HepG2 (cell line): ENCODE results near the gene CDK18. TPM values are rescaled to one million over a fixed set of nuclear protein-coding genes. Genes with fewer than 3 reads are reported as not detected.

Experiments
- ATAC-seq: fragments of 200-7000 bp; cut with Tn5 transposase; 3 replicates; pipeline ENCODE4 v1.9.1; 2020; ENCODE audit warnings: mild to moderate bottlenecking, moderate library complexity
- BruUV-seq: library from RNA; stranded (reverse); fragments of 400-500 nt; replicated peaks from 2 replicates; lab custom pipeline; 2021; lab: Mats Ljungman, UMichigan
- CTCF ChIA-PET: fragments of 300-600 bp; formaldehyde crosslinking; extraction: SDS; loops from one replicate; lab custom pipeline; 2021; ENCODE audit warnings: low total read pairs, inconsistent platforms, low intra/inter-chr PET ratio; lab: Yijun Ruan, JAX
- POLR2A ChIA-PET: fragments of 350-600 bp; sonication (Branson Sonifier 250); formaldehyde crosslinking; loops from one replicate; lab custom pipeline; 2020; ENCODE audit warnings: antibody characterized with exemption, inconsistent platforms; lab: Yijun Ruan, JAX
- DNase-seq: peaks from one replicate; pipeline ENCODE4 v3.0.0-alpha.2; 2015; ENCODE audit warnings: low spot score
- FAIRE-seq: peaks from 3 replicates; lab custom pipeline; 2011; peaks lifted over from hg19 to GRCh38; lab: Jason Lieb, UNC
- H2AFZ ChIP-seq: one replicate; pipeline ENCODE4 v1.6.1; 2011; ENCODE audit warnings: low read length, inconsistent platforms
- H3K27ac ChIP-seq: fragments of 300-600 bp; 3 replicates; pipeline ENCODE4 v1.8.0; 2011; ENCODE audit warnings: mixed run types, mild to moderate bottlenecking, mixed read lengths, low read length, inconsistent platforms; ENCODE audit not compliant: insufficient read depth; ENCODE audit errors: extremely low read length
- H3K27me3 ChIP-seq, 2 experiments: fragments of 200-600 bp in 1 of 2; 2 replicates in 1 of 2; 3 replicates in 1 of 2; pipeline versions ENCODE4 v1.6.0 to v1.8.0; 2011; ENCODE audit warnings: low read length in 2 of 2, mild to moderate bottlenecking in 2 of 2, moderate library complexity in 2 of 2, inconsistent platforms in 1 of 2; ENCODE audit not compliant: insufficient read depth in 2 of 2, control insufficient read depth in 1 of 2
- H3K36me3 ChIP-seq, 2 experiments: fragments of 200-600 bp in 1 of 2; replicated peaks in 1 of 2; 2 replicates in 1 of 2; 3 replicates in 1 of 2; pipeline versions ENCODE4 v1.5.1 to v1.8.0; 2011; ENCODE audit warnings: low read length in 2 of 2, inconsistent platforms in 1 of 2; ENCODE audit not compliant: insufficient read depth in 2 of 2, control insufficient read depth in 1 of 2
- H3K4me1 ChIP-seq: 2 replicates; pipeline ENCODE4 v1.5.1; 2012; ENCODE audit warnings: low read length, inconsistent platforms; ENCODE audit not compliant: insufficient read depth
- H3K4me2 ChIP-seq: 2 replicates; pipeline ENCODE4 v1.6.0; 2011; ENCODE audit warnings: low read depth, low read length, inconsistent platforms
- H3K4me3 ChIP-seq, 3 experiments: fragments of 200-600 bp in 1 of 3; sonication (generic), shearing (Covaris generic) in 1 of 3; replicated peaks in 1 of 3; 2 replicates each; pipeline ENCODE4 v1.5.1; 2011 to 2016; ENCODE audit warnings: low read length in 3 of 3, inconsistent platforms in 2 of 3, low read depth in 2 of 3, mild to moderate bottlenecking in 2 of 3, control low read depth in 1 of 3, mixed read lengths in 1 of 3; ENCODE audit not compliant: insufficient read depth in 1 of 3
- H3K79me2 ChIP-seq: one replicate; pipeline ENCODE4 v1.6.1; 2011; ENCODE audit warnings: low read length, inconsistent platforms; ENCODE audit not compliant: insufficient read depth
- H3K9ac ChIP-seq: 2 replicates; pipeline ENCODE4 v1.6.0; 2011; ENCODE audit warnings: mild to moderate bottlenecking, low read depth, low read length, inconsistent platforms; ENCODE audit not compliant: insufficient read depth
- H3K9me3 ChIP-seq: 2 replicates; pipeline ENCODE4 v1.5.1; 2012; ENCODE audit warnings: mild to moderate bottlenecking, low read length
- H4K20me1 ChIP-seq: 2 replicates; pipeline ENCODE4 v1.6.0; 2011; ENCODE audit warnings: inconsistent platforms, mild to moderate bottlenecking, low read length, moderate library complexity; ENCODE audit not compliant: insufficient read depth
- DPF2 ChIP-seq: sonication (generic); formaldehyde crosslinking; IDR thresholded peaks from 2 replicates; pipeline ENCODE4 v1.4.0; 2020; ENCODE audit warnings: mild to moderate bottlenecking, low read depth, missing genetic modification reagents, borderline replicate concordance
- PBX2 ChIP-seq: IDR thresholded peaks from 2 replicates; pipeline ENCODE4 v1.6.1; 2016; ENCODE audit warnings: control low read depth
- ZBTB1 ChIP-seq: sonication (generic); formaldehyde crosslinking; IDR thresholded peaks from 2 replicates; pipeline ENCODE4 v1.4.0; 2020; ENCODE audit warnings: missing genetic modification reagents, borderline replicate concordance
- ZBTB2 ChIP-seq: sonication (generic); formaldehyde crosslinking; IDR thresholded peaks from 2 replicates; pipeline ENCODE4 v1.8.0; 2022; ENCODE audit warnings: low read depth, missing genetic modification reagents
- WGBS: methylation state at CpG from one replicate; pipeline ENCODE4 v1.1.6; 2017; ENCODE audit warnings: low lambda C conversion rate; 5-methylcytosine and 5-hydroxymethylcytosine counted together
- in situ Hi-C: cut with HindIII; loops from 2 replicates; pipeline ENCODE4 v1.10.0; 2017; ENCODE audit warnings: low pct_unique_long_range_greater_than_20kb; ENCODE audit not compliant: extremely low pct_ligation_motif_present
- intact Hi-C: fragments of 100-400 bp; cut with micrococcal nuclease; formaldehyde crosslinking; loops from one replicate; pipeline ENCODE4 v1.10.0; 2022; ENCODE audit not compliant: unreplicated experiment
- polyA plus RNA-seq, 8 experiments: library from polyadenylated mRNA; depleted of rRNA in 3 of 8; stranded (reverse) in 7 of 8; unstranded in 1 of 8; fragments of >200 nt; fragmentation: Illumina TruSeq in 4 of 8; extraction: Trizol in 4 of 8; gene quantifications; 2 replicates each; pipeline versions ENCODE4 v1.2.1 to v1.2.3, GENCODE V29; 2011 to 2016; ENCODE audit warnings: low read depth in 4 of 8, missing spikeins in 1 of 8, mixed read lengths in 1 of 8; ENCODE audit not compliant: insufficient read depth in 1 of 8
- total RNA-seq, 5 experiments: library from RNA; depleted of rRNA; stranded (reverse); fragments of >200 nt; fragmentation: Illumina TruSeq; extraction: Trizol; gene quantifications; 2 replicates each; pipeline ENCODE4 v1.2.3, GENCODE V29; 2016; ENCODE audit warnings: low read depth in 1 of 5

CDK18 gene
- total and polyA plus RNA-seq, 2 of the 13 experiments (the other 11 are each of a cell fraction or from before 2014, with no cell fraction given) = 6.4 to 38.8 TPM

- H3K79me2 ChIP-seq = no peaks in the 10 kb centered on the region
- peaks cover 29% of the 10 kb centered on the region for H3K4me1 ChIP-seq
- H3K9ac ChIP-seq = no peak overlapping the region
- no peaks in the 10 kb centered on the region for H3K9me3 ChIP-seq
- peaks cover 16 to 73% of the 10 kb centered on the region in 2 experiments for H3K27me3 ChIP-seq
- H2AFZ ChIP-seq = no peak overlapping the region
- no peaks in the 10 kb centered on the region for H3K36me3 ChIP-seq
- CTCF ChIA-PET = no interaction called here
- H4K20me1 ChIP-seq = no peaks in the 10 kb centered on the region
- no peak for FAIRE-seq
- WGBS = 0% methylated on average over 5 of the region's 9 CpGs
- POLR2A ChIA-PET = no interaction called here
- no peak overlapping the region for H3K4me2 ChIP-seq
- DNase-seq = no peak
- TF ChIP-seq DPF2 (CRISPR knock-in tag) (no peak), ZBTB1 (no peak), PBX2 (CRISPR knock-in tag) (no peak), ZBTB2 (CRISPR knock-in tag) (no peak)
- TF ChIP-seq, all 625 proteins: peak for 0
- intact Hi-C loops = no loop called here
- Histone ChIP-seq H3K4me3 (no peak overlapping the region), H3K27ac (no peak overlapping the region)
- no TSS peak for BruUV-seq
- no peak for ATAC-seq
- in situ Hi-C loops = no loop called here
Measured at GRCh38 chr1:205578780-205579571, 74.5 kb downstream of the CDK18 start.
